Psoas muscle (tissue), 8 donors: ENCODE results near the gene CDK14. TPM values are rescaled to one million over a fixed set of nuclear protein-coding genes. Genes with fewer than 3 reads are reported as not detected.
A peak's percentile ranks its signal among the peaks of the same experiment; 100 is the strongest.

Experiments
- ATAC-seq, 4 donors: fragments of 200-7000 bp; cut with Tn5 transposase; one replicate each; pipeline ENCODE4 v1.9.1; 2020; ENCODE audit warnings: moderate library complexity in 3 of 4, mild to moderate bottlenecking in 2 of 4
- DNase-seq, 2 donors: peaks; one replicate each; pipeline ENCODE4 v3.0.0-alpha.2; 2020
- H3K27ac ChIP-seq: fragments of 200-600 bp; one replicate; pipeline ENCODE4 v1.8.0; 2022
- H3K27me3 ChIP-seq, 3 donors: fragments of 200-600 bp in 1 of 3; one replicate each; pipeline versions ENCODE4 v1.6.1 to v1.8.0; 2013 to 2022; ENCODE audit warnings: low read length in 2 of 3, mild to moderate bottlenecking in 2 of 3, moderate library complexity in 1 of 3; ENCODE audit not compliant: insufficient read depth in 3 of 3
- H3K36me3 ChIP-seq, 2 donors: fragments of 200-600 bp in 1 of 2; one replicate each; pipeline versions ENCODE4 v1.6.1 to v1.8.0; 2013 to 2022; ENCODE audit warnings: low read depth in 1 of 2, mild to moderate bottlenecking in 1 of 2, moderate library complexity in 1 of 2; ENCODE audit not compliant: insufficient read depth in 1 of 2
- H3K4me1 ChIP-seq: fragments of 200-600 bp; one replicate; pipeline ENCODE4 v1.8.0; 2022
- H3K4me3 ChIP-seq: fragments of 200-600 bp; one replicate; pipeline ENCODE4 v1.8.0; 2022; ENCODE audit warnings: mild to moderate bottlenecking
- H3K9me3 ChIP-seq: fragments of 200-600 bp; one replicate; pipeline ENCODE4 v1.8.0; 2022
- WGBS, 3 donors: extraction: QIAGEN DNeasy Blood & Tissue Kit; methylation state at CpG; one replicate each; pipeline versions ENCODE4 v1.1.6 to v1.1.7; 2013; 5-methylcytosine and 5-hydroxymethylcytosine counted together
- intact Hi-C, 2 donors: fragments of 100-400 bp; cut with DNase I; formaldehyde crosslinking; loops; one replicate each; pipeline versions ENCODE4 v1.11.0 to v1.14.2; 2022
- polyA plus RNA-seq, 3 donors: library from polyadenylated mRNA; stranded (reverse); fragments of 200-250 nt; gene quantifications; one replicate each; pipeline ENCODE4 v1.2.3, GENCODE V29; 2013
- total RNA-seq, 4 donors: library from RNA; stranded (reverse); fragmentation: NEBNext Ultra II Directional in 2 of 4; extraction: Animal tissue kit (Norgen Biotek cat#: 25700) in 2 of 4; gene quantifications; one replicate each; pipeline versions ENCODE4 v1.2.1 to v1.2.4, GENCODE V29; 2021 to 2023
- TF ChIP-seq, protein P1 (sequence below): fragments of 200-600 bp; IDR thresholded peaks from one replicate; pipeline ENCODE4 v1.8.0; 2022; ENCODE audit warnings: antibody characterized with exemption
- donor health status: healthy with polysubstance abuse.
- donor health status: DM: no; HTN: no; CAD: no; lungs with moderate emphysema.
- donor health status: Bipolar disorder and iron deficiency.
- donor health status: healthy.
- donor health status: DM: yes; HTN: yes; CAD: no.
- donor health status: DM: no; HTN: no; CAD: no.
- donor health status: DM: no; HTN: no; CAD: no.
- donor health status: DM: yes; HTN: yes; CAD: no.

CDK14 gene
- total and polyA plus RNA-seq, 7 donors: 1.7 to 16.6 (median 10.6) TPM

DNA sequence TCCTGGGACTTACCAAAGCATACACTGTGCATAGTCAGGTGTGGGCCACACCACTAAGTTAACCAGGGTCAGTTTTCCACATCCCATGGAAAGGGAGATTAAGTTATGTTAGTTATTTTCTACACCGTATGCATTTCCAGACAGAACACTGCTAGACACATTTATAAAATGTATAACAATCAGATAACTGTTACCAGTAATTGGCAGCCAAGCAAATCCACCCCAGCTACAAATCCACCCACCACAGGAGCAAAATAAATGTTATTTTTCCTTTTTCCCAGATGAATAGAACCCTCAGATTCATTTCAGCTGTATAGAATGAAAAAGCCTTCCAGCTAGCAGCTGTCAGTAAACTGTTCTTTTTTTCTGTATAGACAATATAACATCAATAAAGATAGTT, 411.2 kb downstream of the CDK14 start:
- Histone ChIP-seq H3K27ac (no peak overlapping the region), H3K4me1 (no peaks in the 10 kb centered on the region), H3K4me3 (no peak overlapping the region), H3K27me3 (no peaks in the 10 kb centered on the region), H3K9me3 (no peaks in the 10 kb centered on the region), H3K36me3 (no peaks in the 10 kb centered on the region)
- ATAC-seq (no peak), DNase-seq (no peak)
- 47 to 54% (median 50%) methylated on average over 1 of the region's 1 CpG for WGBS, 3 donors
- TF ChIP-seq, protein P1, sequence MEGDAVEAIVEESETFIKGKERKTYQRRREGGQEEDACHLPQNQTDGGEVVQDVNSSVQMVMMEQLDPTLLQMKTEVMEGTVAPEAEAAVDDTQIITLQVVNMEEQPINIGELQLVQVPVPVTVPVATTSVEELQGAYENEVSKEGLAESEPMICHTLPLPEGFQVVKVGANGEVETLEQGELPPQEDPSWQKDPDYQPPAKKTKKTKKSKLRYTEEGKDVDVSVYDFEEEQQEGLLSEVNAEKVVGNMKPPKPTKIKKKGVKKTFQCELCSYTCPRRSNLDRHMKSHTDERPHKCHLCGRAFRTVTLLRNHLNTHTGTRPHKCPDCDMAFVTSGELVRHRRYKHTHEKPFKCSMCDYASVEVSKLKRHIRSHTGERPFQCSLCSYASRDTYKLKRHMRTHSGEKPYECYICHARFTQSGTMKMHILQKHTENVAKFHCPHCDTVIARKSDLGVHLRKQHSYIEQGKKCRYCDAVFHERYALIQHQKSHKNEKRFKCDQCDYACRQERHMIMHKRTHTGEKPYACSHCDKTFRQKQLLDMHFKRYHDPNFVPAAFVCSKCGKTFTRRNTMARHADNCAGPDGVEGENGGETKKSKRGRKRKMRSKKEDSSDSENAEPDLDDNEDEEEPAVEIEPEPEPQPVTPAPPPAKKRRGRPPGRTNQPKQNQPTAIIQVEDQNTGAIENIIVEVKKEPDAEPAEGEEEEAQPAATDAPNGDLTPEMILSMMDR: no peak
- intact Hi-C loops: no loop called here

- TF ChIP-seq, protein P1: no peak
- H3K36me3 ChIP-seq: no peaks in the 10 kb centered on the region
- H3K27ac ChIP-seq: no peak overlapping the region
- no peak for DNase-seq
- no peak for ATAC-seq
- intact Hi-C loops: no loop called here
- no peaks in the 10 kb centered on the region for H3K9me3 ChIP-seq
- WGBS, 3 donors: 76 to 95% (median 82%) methylated on average over 1 of the region's 1 CpG
- no peaks in the 10 kb centered on the region for H3K27me3 ChIP-seq
- no peak overlapping the region for H3K4me3 ChIP-seq
- H3K4me1 ChIP-seq: no peaks in the 10 kb centered on the region
Observed at GRCh38 chr7:91013078-91013477, 417.0 kb downstream of the CDK14 start.

- intact Hi-C loops: no loop called here
- H3K4me3 ChIP-seq: no peak overlapping the region
- DNase-seq (no peak), ATAC-seq (no peak)
- no peaks in the 10 kb centered on the region for H3K27me3 ChIP-seq
- no peaks in the 10 kb centered on the region for H3K36me3 ChIP-seq
- H3K9me3 ChIP-seq: no peaks in the 10 kb centered on the region
- no peak overlapping the region for H3K27ac ChIP-seq
- WGBS, 3 donors: 63 to 73% (median 71%) methylated on average over 2 of the region's 2 CpGs
- no peaks in the 10 kb centered on the region for H3K4me1 ChIP-seq
- TF ChIP-seq, protein P1: no peak
Observed at GRCh38 chr7:91019686-91020385, 423.7 kb downstream of the CDK14 start.

DNA sequence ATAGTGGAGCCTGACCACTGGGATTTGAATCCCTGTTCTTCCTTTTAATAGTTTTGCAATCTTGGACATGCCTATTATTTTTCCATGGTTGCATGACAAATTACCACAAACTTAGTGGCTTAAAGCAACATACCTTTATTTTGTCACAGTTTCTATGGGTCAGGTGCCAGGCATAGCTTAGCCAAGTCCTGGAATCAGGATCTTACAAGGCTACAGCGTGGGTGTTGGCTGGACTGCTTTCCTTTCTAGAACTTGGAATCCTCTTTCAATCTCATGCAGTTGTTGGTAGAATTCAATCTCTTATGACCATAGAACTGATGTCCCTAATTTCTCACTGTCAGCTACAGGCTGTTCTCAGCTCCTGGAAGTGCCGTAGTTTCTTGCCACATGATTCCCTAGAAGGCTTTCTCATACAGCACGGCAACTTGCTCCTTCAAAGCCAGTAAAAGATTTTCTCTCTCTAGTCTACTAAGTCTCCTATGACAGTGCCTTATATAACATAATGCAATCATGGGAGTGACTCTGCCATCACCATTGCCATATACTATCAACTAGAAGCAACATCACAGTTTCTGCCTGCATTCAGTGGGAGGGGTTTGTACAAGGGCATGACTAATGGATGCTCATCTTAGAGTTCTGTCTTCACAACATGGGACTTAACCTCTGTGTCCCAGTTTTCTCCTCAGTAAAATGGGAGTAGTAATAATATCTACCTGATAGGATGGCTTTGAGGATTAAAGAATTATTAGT, 424.7 kb downstream of the CDK14 start:
- H3K27me3 ChIP-seq: no peaks in the 10 kb centered on the region
- 26 to 50% (median 45%) methylated on average over 3 of the region's 3 CpGs for WGBS, 3 donors
- ATAC-seq: peak in 2 of 4 donors; percentile 38 to 48

More for the DNA sequence above, 424.7 kb downstream of the CDK14 start:
- TF ChIP-seq, protein P1: no peak
- H3K9me3 ChIP-seq: no peaks in the 10 kb centered on the region
- H3K27ac ChIP-seq: no peak overlapping the region
- intact Hi-C loops: no loop called here
- H3K4me1 ChIP-seq: no peaks in the 10 kb centered on the region
- no peak overlapping the region for H3K4me3 ChIP-seq
- DNase-seq: peak in 1 of 2 donors; percentile 15
- H3K36me3 ChIP-seq: no peaks in the 10 kb centered on the region
